Fibroblast of lung (primary cell): Measurements from ENCODE around the gene CASQ2.

Source experiments
- EZH2 ChIP-seq: IDR thresholded peaks from 2 replicates; pipeline ENCODE4 v1.5.1; 2012; ENCODE audit warnings: low read length, control low read depth, mild to moderate bottlenecking; ENCODE audit errors: missing control alignments
- TF ChIP-seq, protein P1 (sequence below), 2 donors: IDR thresholded peaks in 1 of 2; conservative IDR thresholded peaks in 1 of 2; 1 replicate in 1 of 2; 2 replicates in 1 of 2; pipeline ENCODE4 v1.5.1; 2011 to 2012; ENCODE audit warnings: low read length in 2 of 2, control low read depth in 1 of 2, inconsistent platforms in 1 of 2, low read depth in 1 of 2, mild to moderate bottlenecking in 1 of 2

DNA sequence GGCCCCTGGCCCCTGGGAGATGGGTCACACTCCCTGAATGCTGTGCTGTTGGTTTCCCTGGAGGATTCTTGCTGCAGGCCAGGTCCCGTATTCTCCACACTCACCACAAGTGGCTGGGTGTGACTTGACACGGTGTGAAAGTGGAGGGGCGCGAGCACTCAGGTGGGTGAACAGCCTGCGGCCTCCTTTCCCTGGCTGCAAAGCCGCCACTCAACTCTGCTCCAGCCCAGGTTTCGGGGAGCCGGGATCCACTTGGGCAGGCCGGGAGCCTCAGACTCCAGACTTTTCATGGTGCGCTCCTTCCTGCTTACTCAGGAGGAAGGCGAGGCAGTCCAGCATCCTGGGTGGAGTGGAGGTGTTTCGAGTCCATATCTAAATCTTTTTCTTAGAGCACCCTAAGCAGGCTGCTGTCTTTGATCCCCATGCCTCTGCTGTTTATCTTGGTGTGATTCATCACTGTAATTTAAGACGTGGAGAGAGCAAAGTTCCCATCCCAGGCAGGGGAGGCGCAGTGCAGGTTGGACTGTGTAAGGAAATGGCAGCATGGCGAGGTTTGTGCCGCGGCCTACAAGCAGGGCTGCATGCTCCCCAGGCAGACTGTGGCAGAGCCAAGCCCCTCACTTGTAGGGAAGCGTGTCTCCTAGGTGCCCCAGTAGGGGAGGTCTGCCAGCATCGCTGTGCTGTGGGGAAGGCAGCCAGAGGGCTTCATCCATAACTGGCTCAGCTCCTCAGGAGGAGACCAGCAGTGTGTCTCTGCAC is 97.2 kb downstream of the CASQ2 start:
- TF ChIP-seq, protein P1, sequence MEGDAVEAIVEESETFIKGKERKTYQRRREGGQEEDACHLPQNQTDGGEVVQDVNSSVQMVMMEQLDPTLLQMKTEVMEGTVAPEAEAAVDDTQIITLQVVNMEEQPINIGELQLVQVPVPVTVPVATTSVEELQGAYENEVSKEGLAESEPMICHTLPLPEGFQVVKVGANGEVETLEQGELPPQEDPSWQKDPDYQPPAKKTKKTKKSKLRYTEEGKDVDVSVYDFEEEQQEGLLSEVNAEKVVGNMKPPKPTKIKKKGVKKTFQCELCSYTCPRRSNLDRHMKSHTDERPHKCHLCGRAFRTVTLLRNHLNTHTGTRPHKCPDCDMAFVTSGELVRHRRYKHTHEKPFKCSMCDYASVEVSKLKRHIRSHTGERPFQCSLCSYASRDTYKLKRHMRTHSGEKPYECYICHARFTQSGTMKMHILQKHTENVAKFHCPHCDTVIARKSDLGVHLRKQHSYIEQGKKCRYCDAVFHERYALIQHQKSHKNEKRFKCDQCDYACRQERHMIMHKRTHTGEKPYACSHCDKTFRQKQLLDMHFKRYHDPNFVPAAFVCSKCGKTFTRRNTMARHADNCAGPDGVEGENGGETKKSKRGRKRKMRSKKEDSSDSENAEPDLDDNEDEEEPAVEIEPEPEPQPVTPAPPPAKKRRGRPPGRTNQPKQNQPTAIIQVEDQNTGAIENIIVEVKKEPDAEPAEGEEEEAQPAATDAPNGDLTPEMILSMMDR (conservative IDR thresholded peaks at IDR 0.05 in 1 of 2, IDR thresholded peaks at IDR 0.05 in 1 of 2; ENCODE audit: low read depth in 1 of 2, low read length in 2 of 2): no peak
- no peak for TF ChIP-seq EZH2
